Transverse colon (tissue), 4 donors: Measurements from ENCODE around the gene CPA3.

Experiments used
- EP300 ChIP-seq: sonication (generic); formaldehyde crosslinking; IDR thresholded peaks from one replicate; pipeline ENCODE4 v1.6.1; 2017; ENCODE audit warnings: antibody characterized with exemption, low read depth
- POLR2A ChIP-seq: fragments of 450-650 bp; IDR thresholded peaks from one replicate; pipeline ENCODE4 v1.6.1; 2016; ENCODE audit warnings: antibody characterized with exemption, mild to moderate bottlenecking, moderate library complexity
- POLR2AphosphoS5 ChIP-seq, 3 donors: sonication (generic); formaldehyde crosslinking; IDR thresholded peaks; one replicate each; pipeline ENCODE4 v1.6.1; 2016; ENCODE audit warnings: antibody characterized with exemption in 3 of 3
- TF ChIP-seq, protein P1 (sequence below), 5 experiments: fragments of 200-600 bp in 3 of 5; fragments of 450-650 bp in 2 of 5; sonication (generic) in 3 of 5; IDR thresholded peaks; 1 replicate in 2 of 5; 2 replicates in 3 of 5; pipeline ENCODE4 v1.5.1; 2016 to 2017; ENCODE audit warnings: antibody characterized with exemption in 5 of 5, inconsistent platforms in 3 of 5, mild to moderate bottlenecking in 2 of 5, moderate library complexity in 1 of 5

- TF ChIP-seq EP300 (no peak), POLR2A (no peak), POLR2AphosphoS5 (IDR thresholded peaks at IDR 0.05) (no peak)
- TF ChIP-seq, protein P1, sequence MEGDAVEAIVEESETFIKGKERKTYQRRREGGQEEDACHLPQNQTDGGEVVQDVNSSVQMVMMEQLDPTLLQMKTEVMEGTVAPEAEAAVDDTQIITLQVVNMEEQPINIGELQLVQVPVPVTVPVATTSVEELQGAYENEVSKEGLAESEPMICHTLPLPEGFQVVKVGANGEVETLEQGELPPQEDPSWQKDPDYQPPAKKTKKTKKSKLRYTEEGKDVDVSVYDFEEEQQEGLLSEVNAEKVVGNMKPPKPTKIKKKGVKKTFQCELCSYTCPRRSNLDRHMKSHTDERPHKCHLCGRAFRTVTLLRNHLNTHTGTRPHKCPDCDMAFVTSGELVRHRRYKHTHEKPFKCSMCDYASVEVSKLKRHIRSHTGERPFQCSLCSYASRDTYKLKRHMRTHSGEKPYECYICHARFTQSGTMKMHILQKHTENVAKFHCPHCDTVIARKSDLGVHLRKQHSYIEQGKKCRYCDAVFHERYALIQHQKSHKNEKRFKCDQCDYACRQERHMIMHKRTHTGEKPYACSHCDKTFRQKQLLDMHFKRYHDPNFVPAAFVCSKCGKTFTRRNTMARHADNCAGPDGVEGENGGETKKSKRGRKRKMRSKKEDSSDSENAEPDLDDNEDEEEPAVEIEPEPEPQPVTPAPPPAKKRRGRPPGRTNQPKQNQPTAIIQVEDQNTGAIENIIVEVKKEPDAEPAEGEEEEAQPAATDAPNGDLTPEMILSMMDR (IDR thresholded peaks at IDR 0.05) = no peak
These were observed 35.2 kb upstream of the CPA3 start for GRCh38 chr3:148829926-148830325.
